OCI-LY1 (cell line): ENCODE results near the gene AGPS.

ENCODE experiments used
- H2AFZ ChIP-seq: fragments of 200-600 bp; sonication (generic), shearing (Covaris generic); 2 replicates; pipeline ENCODE4 v1.6.0; 2014; ENCODE audit warnings: antibody characterized with exemption, mild to moderate bottlenecking, low read length
- H3F3A ChIP-seq: fragments of 200-600 bp; sonication (generic), shearing (Covaris generic); 2 replicates; pipeline ENCODE4 v1.6.0; 2014; ENCODE audit warnings: mild to moderate bottlenecking, antibody characterized with exemption, low read length, moderate library complexity; ENCODE audit not compliant: insufficient read depth
- H3K27ac ChIP-seq: fragments of 200-600 bp; sonication (generic); 2 replicates; pipeline ENCODE4 v1.5.1; 2014; ENCODE audit warnings: low read length, mixed run types, mild to moderate bottlenecking, low read depth; ENCODE audit not compliant: poor library complexity, severe bottlenecking
- H3K27me3 ChIP-seq: fragments of 200-600 bp; sonication (generic); 2 replicates; pipeline ENCODE4 v1.6.0; 2014; ENCODE audit warnings: antibody characterized with exemption, mild to moderate bottlenecking, low read length, moderate library complexity; ENCODE audit not compliant: insufficient read depth
- H3K36me3 ChIP-seq: fragments of 200-600 bp; sonication (generic); 2 replicates; pipeline ENCODE4 v1.6.1; 2014; ENCODE audit warnings: mild to moderate bottlenecking, antibody characterized with exemption, low read length, moderate library complexity, mixed read lengths; ENCODE audit not compliant: insufficient read depth
- H3K4me1 ChIP-seq: fragments of 200-600 bp; sonication (generic); 2 replicates; pipeline ENCODE4 v1.5.1; 2014; ENCODE audit warnings: mild to moderate bottlenecking, low read length, moderate library complexity; ENCODE audit not compliant: insufficient read depth, severe bottlenecking
- H3K4me2 ChIP-seq: fragments of 200-600 bp; sonication (generic), shearing (Covaris generic); 2 replicates; pipeline ENCODE4 v1.6.1; 2014; ENCODE audit warnings: low read length
- H3K4me3 ChIP-seq: fragments of 200-600 bp; sonication (generic); 2 replicates; pipeline ENCODE4 v1.5.1; 2014; ENCODE audit warnings: low read length, low read depth, mild to moderate bottlenecking, mixed read lengths; ENCODE audit not compliant: poor library complexity, severe bottlenecking
- H3K79me2 ChIP-seq: fragments of 200-600 bp; shearing (Covaris generic); 2 replicates; pipeline ENCODE4 v1.6.1; 2016; ENCODE audit warnings: mixed run types, low read length, mixed read lengths; ENCODE audit not compliant: insufficient read depth
- H3K9ac ChIP-seq: fragments of 200-600 bp; sonication (generic), shearing (Covaris generic); 2 replicates; pipeline ENCODE4 v1.6.1; 2014; ENCODE audit warnings: mild to moderate bottlenecking, low read length, mixed read lengths
- H3K9me2 ChIP-seq: fragments of 200-600 bp; sonication (generic), shearing (Covaris generic); 2 replicates; pipeline ENCODE4 v1.6.1; 2014; ENCODE audit warnings: low read depth, mild to moderate bottlenecking, low read length, mixed read lengths
- H3K9me3 ChIP-seq: fragments of 200-600 bp; shearing (Covaris generic); 2 replicates; pipeline ENCODE4 v1.6.1; 2014; ENCODE audit warnings: low read length, mixed read lengths
- H4K20me1 ChIP-seq: fragments of 200-600 bp; sonication (generic), shearing (Covaris generic); 2 replicates; pipeline ENCODE4 v1.6.0; 2016; ENCODE audit warnings: mild to moderate bottlenecking, low read length; ENCODE audit not compliant: insufficient read depth
- EZH2 ChIP-seq: fragments of 200-600 bp; sonication (generic), shearing (Covaris generic); IDR thresholded peaks from 2 replicates; pipeline ENCODE4 v1.8.0; 2017; ENCODE audit warnings: borderline replicate concordance, mixed run types, mild to moderate bottlenecking, antibody characterized with exemption, low read length, moderate library complexity, mixed read lengths
- TF ChIP-seq, protein P1 (sequence below): fragments of 200-600 bp; sonication (generic), shearing (Covaris generic); IDR thresholded peaks from 2 replicates; pipeline ENCODE4 v1.5.1; 2017; ENCODE audit warnings: mild to moderate bottlenecking, antibody characterized with exemption, low read length, moderate library complexity, mixed read lengths

Gene AGPS

DNA sequence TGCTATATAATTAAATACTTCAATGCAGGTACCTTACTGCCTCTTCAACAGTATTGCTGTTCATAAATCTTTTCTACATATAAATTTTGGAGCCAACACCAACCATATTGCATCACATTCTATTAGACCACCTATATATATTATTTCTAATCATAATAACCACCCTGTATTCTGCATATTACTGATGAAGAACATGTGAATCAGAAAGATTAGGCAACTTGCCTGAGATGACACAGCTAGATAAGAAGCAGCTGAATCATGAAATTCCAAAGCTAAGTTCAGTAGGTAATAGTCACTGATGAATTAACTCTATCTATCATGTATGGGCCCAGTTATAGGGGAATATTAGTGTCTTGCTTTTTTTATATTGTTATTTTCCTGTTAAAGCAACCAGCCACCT lies 161.8 kb downstream of the AGPS start:
- H3K27ac ChIP-seq: no peak overlapping the region
- no peaks in the 10 kb centered on the region for H3K79me2 ChIP-seq
- no peaks in the 10 kb centered on the region for H4K20me1 ChIP-seq
- no peaks in the 10 kb centered on the region for H3K27me3 ChIP-seq
- H3K36me3 ChIP-seq: no peaks in the 10 kb centered on the region
- H2AFZ ChIP-seq: no peak overlapping the region
- no peak overlapping the region for H3K4me3 ChIP-seq
- TF ChIP-seq, protein P1, sequence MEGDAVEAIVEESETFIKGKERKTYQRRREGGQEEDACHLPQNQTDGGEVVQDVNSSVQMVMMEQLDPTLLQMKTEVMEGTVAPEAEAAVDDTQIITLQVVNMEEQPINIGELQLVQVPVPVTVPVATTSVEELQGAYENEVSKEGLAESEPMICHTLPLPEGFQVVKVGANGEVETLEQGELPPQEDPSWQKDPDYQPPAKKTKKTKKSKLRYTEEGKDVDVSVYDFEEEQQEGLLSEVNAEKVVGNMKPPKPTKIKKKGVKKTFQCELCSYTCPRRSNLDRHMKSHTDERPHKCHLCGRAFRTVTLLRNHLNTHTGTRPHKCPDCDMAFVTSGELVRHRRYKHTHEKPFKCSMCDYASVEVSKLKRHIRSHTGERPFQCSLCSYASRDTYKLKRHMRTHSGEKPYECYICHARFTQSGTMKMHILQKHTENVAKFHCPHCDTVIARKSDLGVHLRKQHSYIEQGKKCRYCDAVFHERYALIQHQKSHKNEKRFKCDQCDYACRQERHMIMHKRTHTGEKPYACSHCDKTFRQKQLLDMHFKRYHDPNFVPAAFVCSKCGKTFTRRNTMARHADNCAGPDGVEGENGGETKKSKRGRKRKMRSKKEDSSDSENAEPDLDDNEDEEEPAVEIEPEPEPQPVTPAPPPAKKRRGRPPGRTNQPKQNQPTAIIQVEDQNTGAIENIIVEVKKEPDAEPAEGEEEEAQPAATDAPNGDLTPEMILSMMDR: no peak
- TF ChIP-seq EZH2: no peak
- H3K9ac ChIP-seq: no peak overlapping the region
- no peaks in the 10 kb centered on the region for H3F3A ChIP-seq
- H3K9me2 ChIP-seq: no peaks in the 10 kb centered on the region
- no peak overlapping the region for H3K4me2 ChIP-seq
- H3K4me1 ChIP-seq: peaks cover 16% of the 10 kb centered on the region
- H3K9me3 ChIP-seq: no peaks in the 10 kb centered on the region

DNA sequence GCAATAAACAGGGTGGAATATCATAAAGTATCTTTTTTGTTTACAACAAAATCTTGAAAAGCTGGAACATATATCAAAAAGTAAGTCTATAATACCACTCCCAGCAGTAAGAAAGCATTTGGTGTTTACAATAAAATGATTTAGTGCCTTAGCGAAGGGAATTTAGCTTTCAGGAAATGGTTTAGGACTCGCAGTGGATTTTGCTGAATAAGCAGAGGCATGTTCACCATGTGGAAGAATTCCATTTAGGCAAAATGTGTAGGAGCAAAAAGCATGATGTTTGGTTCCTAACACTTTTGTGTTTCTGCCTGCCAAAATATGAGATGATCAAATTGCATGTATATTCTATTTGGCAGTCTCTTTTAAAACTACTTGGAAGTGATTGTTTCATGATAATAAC lies 163.6 kb downstream of the AGPS start:
- Histone ChIP-seq H3K9me3 (no peaks in the 10 kb centered on the region), H3K4me3 (no peak overlapping the region), H3K27me3 (no peaks in the 10 kb centered on the region), H3K27ac (no peak overlapping the region), H3K4me1 (peaks cover 16% of the 10 kb centered on the region), H3K9me2 (no peaks in the 10 kb centered on the region), H4K20me1 (no peaks in the 10 kb centered on the region), H3K79me2 (no peaks in the 10 kb centered on the region), H3K36me3 (no peaks in the 10 kb centered on the region), H3K9ac (no peak overlapping the region), H2AFZ (no peak overlapping the region), H3K4me2 (no peak overlapping the region), H3F3A (no peaks in the 10 kb centered on the region)
- TF ChIP-seq, protein P1: no peak
- no peak for TF ChIP-seq EZH2

DNA sequence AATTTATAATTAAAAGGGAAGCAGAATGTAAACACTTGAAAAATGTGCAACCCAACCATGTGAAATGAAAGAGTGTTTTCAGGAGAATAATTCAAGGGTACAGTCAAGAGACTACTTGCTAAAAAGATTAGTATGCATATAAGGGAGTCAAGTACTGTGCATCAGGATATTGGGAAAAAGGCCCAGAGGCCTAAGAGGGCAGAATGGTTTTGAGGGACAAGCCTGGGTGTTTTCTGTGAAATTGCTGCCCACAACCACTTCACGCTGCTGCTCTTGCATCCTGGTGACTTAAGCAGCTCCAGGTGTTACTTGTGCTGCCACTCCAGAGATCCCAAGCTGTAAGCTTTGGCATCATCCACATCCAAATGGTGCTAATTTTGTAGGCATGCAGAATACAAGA lies 165.2 kb downstream of the AGPS start:
- H3K9me2 ChIP-seq: no peaks in the 10 kb centered on the region
- no peak overlapping the region for H3K27ac ChIP-seq
- no peaks in the 10 kb centered on the region for H3K79me2 ChIP-seq
- no peak overlapping the region for H3K4me2 ChIP-seq
- no peaks in the 10 kb centered on the region for H3K9me3 ChIP-seq
- no peaks in the 10 kb centered on the region for H3F3A ChIP-seq
- no peak overlapping the region for H3K4me3 ChIP-seq
- H3K27me3 ChIP-seq: no peaks in the 10 kb centered on the region
- no peaks in the 10 kb centered on the region for H3K36me3 ChIP-seq
- no peak overlapping the region for H3K9ac ChIP-seq
- H4K20me1 ChIP-seq: no peaks in the 10 kb centered on the region
- H2AFZ ChIP-seq: no peak overlapping the region
- TF ChIP-seq EZH2: no peak
- TF ChIP-seq, protein P1: no peak
- H3K4me1 ChIP-seq: peaks cover 9% of the 10 kb centered on the region
